GM12878 (cell line): ENCODE data around the gene TBC1D8.

Experiments used
- CTCF ChIP-seq, 3 experiments: IDR thresholded peaks in 2 of 3; conservative IDR thresholded peaks in 1 of 3; 2 replicates each; pipeline ENCODE4 v1.5.1; 2011; ENCODE audit warnings: low read depth in 3 of 3, low read length in 3 of 3, mild to moderate bottlenecking in 3 of 3, control low read depth in 2 of 3, moderate library complexity in 2 of 3, inconsistent platforms in 1 of 3, mixed read lengths in 1 of 3; ENCODE audit not compliant: control insufficient read depth in 2 of 3, insufficient read depth in 1 of 3; ENCODE audit errors: extremely low read depth in 1 of 3
- EP300 ChIP-seq, 2 experiments: fragments of 150-350 bp in 1 of 2; IDR thresholded peaks; 2 replicates each; pipeline ENCODE4 v1.6.1; 2011 to 2012; ENCODE audit warnings: low read depth in 2 of 2, low read length in 2 of 2, borderline replicate concordance in 1 of 2, improper control_type of control experiment in 1 of 2, inconsistent platforms in 1 of 2; ENCODE audit not compliant: control insufficient read depth in 1 of 2
- EZH2 ChIP-seq: IDR thresholded peaks from 2 replicates; pipeline ENCODE4 v1.6.1; 2012; ENCODE audit warnings: low read depth, mild to moderate bottlenecking, control low read depth, inconsistent platforms, low read length, borderline replicate concordance; ENCODE audit not compliant: control insufficient read depth
- FOXK2 ChIP-seq: fragments of 450-650 bp; IDR thresholded peaks from 2 replicates; pipeline ENCODE4 v1.6.1; 2017; ENCODE audit warnings: mild to moderate bottlenecking, moderate library complexity
- GABPA ChIP-seq: IDR thresholded peaks from 2 replicates; pipeline ENCODE4 v1.6.1; 2014; ENCODE audit warnings: antibody characterized with exemption, low read depth, mild to moderate bottlenecking, inconsistent platforms
- NFXL1 ChIP-seq: fragments of 450-650 bp; IDR thresholded peaks from 2 replicates; pipeline ENCODE4 v1.6.1; 2017; ENCODE audit warnings: antibody characterized with exemption, mild to moderate bottlenecking, borderline replicate concordance
- NR2C1 ChIP-seq: fragments of 450-650 bp; IDR thresholded peaks from 2 replicates; pipeline ENCODE4 v1.6.1; 2017; ENCODE audit warnings: antibody characterized with exemption, mild to moderate bottlenecking, moderate library complexity
- RAD21 ChIP-seq: IDR thresholded peaks from 2 replicates; pipeline ENCODE4 v1.6.1; 2011; ENCODE audit warnings: mild to moderate bottlenecking, low read depth, low read length, moderate library complexity; ENCODE audit not compliant: insufficient read depth

- TF ChIP-seq CTCF (IDR thresholded peaks at IDR 0.05 in 2 of 3, conservative IDR thresholded peaks at IDR 0.05 in 1 of 3; ENCODE audit: control insufficient read depth in 2 of 3, extremely low read depth in 1 of 3, insufficient read depth in 1 of 3, low read depth in 3 of 3, low read length in 3 of 3) (no peak), GABPA (no peak), EZH2 (no peak), NFXL1 (no peak), RAD21 (no peak), NR2C1 (no peak), EP300 (IDR thresholded peaks at IDR 0.05; ENCODE audit: borderline replicate concordance in 1 of 2, control insufficient read depth in 1 of 2, low read depth in 2 of 2, low read length in 2 of 2) (no peak), FOXK2 (no peak)
These were observed 11.6 kb upstream of the TBC1D8 start for GRCh38 chr2:101162561-101163330.
